K562 (cell line): ENCODE results near the gene UCKL1. TPM values are rescaled to one million over a fixed set of nuclear protein-coding genes. Genes with fewer than 3 reads are reported as not detected.

ENCODE experiments used
- CTBP1 ChIP-seq: fragments of 450-650 bp; IDR thresholded peaks from 2 replicates; pipeline ENCODE4 v1.6.1; 2016; ENCODE audit warnings: borderline replicate concordance
- EZH2 ChIP-seq: IDR thresholded peaks from 2 replicates; pipeline ENCODE4 v1.6.1; 2012; ENCODE audit warnings: low read depth, mild to moderate bottlenecking, inconsistent platforms, low read length, borderline replicate concordance
- GATAD2B ChIP-seq: fragments of 450-650 bp; IDR thresholded peaks from 2 replicates; pipeline ENCODE4 v1.6.1; 2017; ENCODE audit warnings: mild to moderate bottlenecking, borderline replicate concordance
- GTF2A2 ChIP-seq: IDR thresholded peaks from 2 replicates; pipeline ENCODE4 v1.6.1; 2016; ENCODE audit warnings: mild to moderate bottlenecking, missing genetic modification characterization, missing compliant biosample characterization
- KLF10 ChIP-seq: fragments of 250-450 bp; sonication (Bioruptor Pico); IDR thresholded peaks from 2 replicates; pipeline ENCODE4 v1.6.1; 2021; ENCODE audit warnings: matching md5 sums
- MBD2 ChIP-seq: sonication (generic); IDR thresholded peaks from 2 replicates; pipeline ENCODE4 v1.6.1; 2016; ENCODE audit warnings: low read depth, borderline replicate concordance
- MEIS2 ChIP-seq: fragments of 450-650 bp; IDR thresholded peaks from 2 replicates; pipeline ENCODE4 v1.6.1; 2014; ENCODE audit warnings: mild to moderate bottlenecking; ENCODE audit not compliant: partially characterized antibody
- NFXL1 ChIP-seq: fragments of 450-650 bp; formaldehyde crosslinking; IDR thresholded peaks from 2 replicates; pipeline ENCODE4 v1.4.0; 2021; ENCODE audit warnings: mild to moderate bottlenecking
- RBBP5 ChIP-seq: fragments of 200-600 bp; sonication (generic); IDR thresholded peaks from 2 replicates; pipeline ENCODE4 v1.6.1; 2012; ENCODE audit warnings: borderline replicate concordance, mild to moderate bottlenecking, low read length, control low read depth, inconsistent platforms; ENCODE audit not compliant: insufficient read depth, poor library complexity, severe bottlenecking
- SIRT6 ChIP-seq: IDR thresholded peaks from one replicate; pipeline ENCODE4 v1.6.1; 2012; ENCODE audit warnings: low read depth, mild to moderate bottlenecking, control low read depth, inconsistent platforms, low read length, moderate library complexity
- SMAD3 ChIP-seq: fragments of 450-650 bp; formaldehyde crosslinking; conservative IDR thresholded peaks from 2 replicates; pipeline ENCODE4 v1.4.0; 2020; ENCODE audit warnings: mild to moderate bottlenecking
- SRF ChIP-seq, 2 experiments: fragments of 250-450, 450-650 bp in 1 of 2; sonication (Bioruptor Pico) in 1 of 2; sonication (generic) in 1 of 2; formaldehyde crosslinking; IDR thresholded peaks; 2 replicates each; pipeline versions ENCODE4 v1.5.0 to v1.5.1; 2020 to 2022; ENCODE audit warnings: mild to moderate bottlenecking in 1 of 2, missing genetic modification reagents in 1 of 2
- TAF1 ChIP-seq: IDR thresholded peaks from 2 replicates; pipeline ENCODE4 v1.6.1; 2011; ENCODE audit warnings: mild to moderate bottlenecking, low read length, moderate library complexity; ENCODE audit not compliant: insufficient read depth, control insufficient read depth, severe bottlenecking; ENCODE audit errors: extremely low read depth
- TEAD1 ChIP-seq, 2 experiments: fragments of 450-650 bp in 1 of 2; sonication (generic) in 1 of 2; formaldehyde crosslinking; IDR thresholded peaks; 2 replicates each; pipeline versions ENCODE4 v1.4.0 to v1.8.0; 2020 to 2022; ENCODE audit warnings: mild to moderate bottlenecking in 2 of 2, missing genetic modification reagents in 1 of 2
- TRIM28 ChIP-seq: fragments of 450-650 bp; IDR thresholded peaks from 2 replicates; pipeline ENCODE4 v1.6.1; 2017
- U2AF2 ChIP-seq: fragments of 200-400 bp; formaldehyde crosslinking; optimal IDR thresholded peaks from 2 replicates; pipeline ENCODE3; 2017; ENCODE audit warnings: low read depth, mild to moderate bottlenecking, low read length
- ZNF124 ChIP-seq: sonication (generic); formaldehyde crosslinking; IDR thresholded peaks from 2 replicates; pipeline ENCODE4 v1.8.1; 2022; ENCODE audit warnings: missing genetic modification reagents
- ZNF347 ChIP-seq: fragments of 450-650 bp; formaldehyde crosslinking; IDR thresholded peaks from 2 replicates; pipeline ENCODE4 v1.4.0; 2020; ENCODE audit warnings: low read depth, mild to moderate bottlenecking, moderate library complexity
- ZNF766 ChIP-seq: fragments of 200-800 bp; sonication (Bioruptor generic); conservative IDR thresholded peaks from 2 replicates; pipeline ENCODE4 v1.6.1; 2016; ENCODE audit warnings: missing genetic modification characterization, missing compliant biosample characterization
- polyA plus RNA-seq, 8 experiments: library from polyadenylated mRNA; depleted of rRNA in 4 of 8; stranded (reverse) in 5 of 8; unstranded in 3 of 8; fragments of >200 nt; fragmentation: Nextera tagmentation in 2 of 8; fragmentation: Illumina TruSeq in 1 of 8; extraction: Ambion mirVana in 2 of 8; extraction: Trizol in 1 of 8; gene quantifications; 2 replicates each; pipeline versions ENCODE4 v1.2.1 to v1.2.3, GENCODE V29; 2011 to 2014; ENCODE audit warnings: inconsistent platforms in 1 of 8, missing spikeins in 1 of 8
- total RNA-seq, 7 experiments: library from RNA; depleted of rRNA in 6 of 7; stranded (reverse); fragments of >200 nt in 6 of 7; fragmentation: Illumina TruSeq in 2 of 7; extraction: Trizol in 2 of 7; gene quantifications; 2 replicates each; pipeline versions ENCODE4 v1.2.1 to v1.2.3, GENCODE V29; 2011 to 2021; ENCODE audit warnings: low replicate concordance in 1 of 7
- TF ChIP-seq, protein P1 (sequence below), 2 experiments: fragments of 450-650 bp in 1 of 2; IDR thresholded peaks; 2 replicates each; pipeline ENCODE4 v1.6.1; 2011 to 2017; ENCODE audit warnings: low read depth in 2 of 2, antibody characterized with exemption in 1 of 2, borderline replicate concordance in 1 of 2, low read length in 1 of 2, mild to moderate bottlenecking in 1 of 2, mixed read lengths in 1 of 2; ENCODE audit not compliant: control insufficient read depth in 1 of 2
- TF ChIP-seq, protein P2 (sequence below): sonication (generic); formaldehyde crosslinking; IDR thresholded peaks from 2 replicates; pipeline ENCODE4 v1.8.0; 2022; ENCODE audit warnings: mild to moderate bottlenecking, low read depth, missing genetic modification reagents
- TF ChIP-seq, protein P3 (sequence below): fragments of 250-450 bp; sonication (Bioruptor Pico); IDR thresholded peaks from 2 replicates; pipeline ENCODE4 v1.8.0; 2022; ENCODE audit warnings: inconsistent platforms, mild to moderate bottlenecking, moderate library complexity, borderline replicate concordance

Gene UCKL1
- total and polyA plus RNA-seq, 9 of the 15 experiments (the other 6 are each of a cell fraction or from before 2014, with no cell fraction given), result 3.1 to 52.8 (median 24.2) TPM

DNA sequence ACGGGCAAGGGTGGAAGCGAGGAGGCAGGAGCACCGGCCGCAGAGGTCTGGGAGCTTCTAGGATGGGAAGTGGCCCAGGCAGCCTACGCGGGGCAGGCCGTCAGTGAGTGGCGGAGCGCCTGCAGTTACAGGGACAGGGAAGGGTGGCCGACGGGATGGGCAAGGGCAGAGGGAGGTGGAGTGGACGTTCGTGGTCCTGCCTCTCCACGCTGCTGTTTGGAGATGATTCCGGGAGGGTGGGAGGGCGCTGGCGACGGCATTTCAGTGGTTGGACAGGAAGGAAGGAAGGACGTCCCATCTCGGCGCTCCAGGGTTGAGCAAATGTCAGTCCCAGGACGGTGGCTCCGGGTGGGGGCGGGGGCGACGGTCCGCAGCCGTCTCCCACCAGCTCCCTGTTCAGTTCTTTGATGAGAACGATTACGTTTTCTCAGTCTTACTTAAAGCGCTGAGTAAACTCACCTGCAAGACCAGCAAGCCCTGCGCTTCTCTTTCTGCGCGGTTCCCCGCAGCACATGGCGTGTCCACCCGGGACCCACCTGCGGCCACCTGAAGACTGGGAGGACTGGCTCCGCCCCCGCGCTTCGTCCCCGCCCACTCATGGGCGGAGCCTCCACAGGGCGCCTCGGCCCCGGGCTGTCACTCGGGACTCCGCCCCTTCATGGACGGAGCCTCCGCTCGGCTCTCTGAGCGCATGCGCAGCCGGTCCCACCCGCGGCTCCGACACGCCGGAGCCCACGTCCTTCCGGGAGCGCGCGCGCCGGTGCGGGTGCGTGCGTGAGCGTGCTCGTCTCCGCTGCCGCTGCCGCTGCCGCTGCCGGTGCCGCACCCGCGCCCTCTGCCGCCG lies 61.6 kb downstream of the UCKL1 start, which contains the start of gene DNAJC5 (continued):
- TF ChIP-seq, protein P1, sequence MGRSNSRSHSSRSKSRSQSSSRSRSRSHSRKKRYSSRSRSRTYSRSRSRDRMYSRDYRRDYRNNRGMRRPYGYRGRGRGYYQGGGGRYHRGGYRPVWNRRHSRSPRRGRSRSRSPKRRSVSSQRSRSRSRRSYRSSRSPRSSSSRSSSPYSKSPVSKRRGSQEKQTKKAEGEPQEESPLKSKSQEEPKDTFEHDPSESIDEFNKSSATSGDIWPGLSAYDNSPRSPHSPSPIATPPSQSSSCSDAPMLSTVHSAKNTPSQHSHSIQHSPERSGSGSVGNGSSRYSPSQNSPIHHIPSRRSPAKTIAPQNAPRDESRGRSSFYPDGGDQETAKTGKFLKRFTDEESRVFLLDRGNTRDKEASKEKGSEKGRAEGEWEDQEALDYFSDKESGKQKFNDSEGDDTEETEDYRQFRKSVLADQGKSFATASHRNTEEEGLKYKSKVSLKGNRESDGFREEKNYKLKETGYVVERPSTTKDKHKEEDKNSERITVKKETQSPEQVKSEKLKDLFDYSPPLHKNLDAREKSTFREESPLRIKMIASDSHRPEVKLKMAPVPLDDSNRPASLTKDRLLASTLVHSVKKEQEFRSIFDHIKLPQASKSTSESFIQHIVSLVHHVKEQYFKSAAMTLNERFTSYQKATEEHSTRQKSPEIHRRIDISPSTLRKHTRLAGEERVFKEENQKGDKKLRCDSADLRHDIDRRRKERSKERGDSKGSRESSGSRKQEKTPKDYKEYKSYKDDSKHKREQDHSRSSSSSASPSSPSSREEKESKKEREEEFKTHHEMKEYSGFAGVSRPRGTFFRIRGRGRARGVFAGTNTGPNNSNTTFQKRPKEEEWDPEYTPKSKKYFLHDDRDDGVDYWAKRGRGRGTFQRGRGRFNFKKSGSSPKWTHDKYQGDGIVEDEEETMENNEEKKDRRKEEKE (IDR thresholded peaks at IDR 0.05; ENCODE audit: borderline replicate concordance in 1 of 2, control insufficient read depth in 1 of 2, low read depth in 2 of 2, low read length in 1 of 2), result no peak
- no peak for TF ChIP-seq TEAD1 (CRISPR knock-in tag; IDR thresholded peaks at IDR 0.05)
- peak; percentile 100 for TF ChIP-seq GATAD2B
- peak; percentile 93 for TF ChIP-seq MEIS2
- TF ChIP-seq MBD2, result no peak
- peak; percentile 28 for TF ChIP-seq TAF1
- TF ChIP-seq NFXL1 (CRISPR knock-in tag), result no peak
- TF ChIP-seq EZH2, result no peak
- peak in 1 of 2 experiments; percentile 46; a peak in 1 of 4 replicates for TF ChIP-seq SRF (CRISPR knock-in tag; IDR thresholded peaks at IDR 0.05)
- TF ChIP-seq SMAD3, result no peak
- TF ChIP-seq GTF2A2 (tag), result no peak
- peak; percentile 97 for TF ChIP-seq CTBP1
- no peak for TF ChIP-seq ZNF766 (CRISPR knock-in tag)
- TF ChIP-seq ZNF124 (CRISPR knock-in tag), result no peak
- no peak for TF ChIP-seq RBBP5
- TF ChIP-seq, protein P2, sequence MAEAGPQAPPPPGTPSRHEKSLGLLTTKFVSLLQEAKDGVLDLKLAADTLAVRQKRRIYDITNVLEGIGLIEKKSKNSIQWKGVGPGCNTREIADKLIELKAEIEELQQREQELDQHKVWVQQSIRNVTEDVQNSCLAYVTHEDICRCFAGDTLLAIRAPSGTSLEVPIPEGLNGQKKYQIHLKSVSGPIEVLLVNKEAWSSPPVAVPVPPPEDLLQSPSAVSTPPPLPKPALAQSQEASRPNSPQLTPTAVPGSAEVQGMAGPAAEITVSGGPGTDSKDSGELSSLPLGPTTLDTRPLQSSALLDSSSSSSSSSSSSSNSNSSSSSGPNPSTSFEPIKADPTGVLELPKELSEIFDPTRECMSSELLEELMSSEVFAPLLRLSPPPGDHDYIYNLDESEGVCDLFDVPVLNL (CRISPR knock-in tag), result no peak
- TF ChIP-seq KLF10 (CRISPR knock-in tag), result no peak
- no peak for TF ChIP-seq ZNF347 (CRISPR knock-in tag)
- no peak for TF ChIP-seq SIRT6
- TF ChIP-seq U2AF2, result no peak
- TF ChIP-seq, protein P3, sequence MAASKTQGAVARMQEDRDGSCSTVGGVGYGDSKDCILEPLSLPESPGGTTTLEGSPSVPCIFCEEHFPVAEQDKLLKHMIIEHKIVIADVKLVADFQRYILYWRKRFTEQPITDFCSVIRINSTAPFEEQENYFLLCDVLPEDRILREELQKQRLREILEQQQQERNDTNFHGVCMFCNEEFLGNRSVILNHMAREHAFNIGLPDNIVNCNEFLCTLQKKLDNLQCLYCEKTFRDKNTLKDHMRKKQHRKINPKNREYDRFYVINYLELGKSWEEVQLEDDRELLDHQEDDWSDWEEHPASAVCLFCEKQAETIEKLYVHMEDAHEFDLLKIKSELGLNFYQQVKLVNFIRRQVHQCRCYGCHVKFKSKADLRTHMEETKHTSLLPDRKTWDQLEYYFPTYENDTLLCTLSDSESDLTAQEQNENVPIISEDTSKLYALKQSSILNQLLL (CRISPR knock-in tag), result no peak
- TF ChIP-seq TRIM28, result no peak
